H1 (cell line): ENCODE results near the gene IL17RA. TPM values are rescaled to one million over a fixed set of nuclear protein-coding genes. Genes with fewer than 3 reads are reported as not detected.

Experiments used
- CTCF ChIA-PET: fragments of 300-600 bp; sonication (Branson Sonifier 250); formaldehyde crosslinking; loops from one replicate; lab custom pipeline; 2021; ENCODE audit not compliant: partially characterized antibody; lab: Charles Lee
- POLR2A ChIA-PET: fragments of 300-600 bp; sonication (Branson Sonifier 250); formaldehyde crosslinking; loops from one replicate; lab custom pipeline; 2021; ENCODE audit warnings: inconsistent platforms; ENCODE audit not compliant: partially characterized antibody; lab: Charles Lee
- DNase-seq, 2 experiments: peaks; one replicate each; pipeline versions ENCODE4 v3.0.0 to v3.0.0-alpha.2; 2010 to 2022; ENCODE audit warnings: low spot score in 2 of 2, low read depth in 1 of 2, mixed read lengths in 1 of 2
- FAIRE-seq: peaks from 2 replicates; lab custom pipeline; 2011; peaks lifted over from hg19 to GRCh38; lab: Jason Lieb, UNC
- H2AFZ ChIP-seq: 2 replicates; pipeline ENCODE4 v1.8.1; 2012; ENCODE audit warnings: low read length, inconsistent platforms
- H2AK5ac ChIP-seq: 2 replicates; pipeline ENCODE4 v1.6.1; 2013; ENCODE audit warnings: low read depth, low read length
- H2BK120ac ChIP-seq: replicated peaks from 2 replicates; pipeline ENCODE3; 2013; ENCODE audit warnings: low read depth, low read length, inconsistent platforms
- H2BK12ac ChIP-seq: 2 replicates; pipeline ENCODE4 v1.6.1; 2013; ENCODE audit warnings: low read depth, low read length
- H2BK15ac ChIP-seq: 2 replicates; pipeline ENCODE4 v1.6.1; 2013; ENCODE audit warnings: low read length
- H2BK20ac ChIP-seq: 2 replicates; pipeline ENCODE4 v1.6.1; 2013; ENCODE audit warnings: low read length
- H2BK5ac ChIP-seq: 2 replicates; pipeline ENCODE4 v1.6.1; 2013; ENCODE audit warnings: low read depth, low read length
- H3K14ac ChIP-seq: 2 replicates; pipeline ENCODE4 v1.6.1; 2013; ENCODE audit warnings: inconsistent platforms; ENCODE audit not compliant: insufficient read length
- H3K18ac ChIP-seq: 2 replicates; pipeline ENCODE4 v1.6.1; 2013; ENCODE audit warnings: low read length; ENCODE audit errors: extremely low read depth
- H3K23ac ChIP-seq: 2 replicates; pipeline ENCODE4 v1.6.1; 2013; ENCODE audit warnings: inconsistent platforms; ENCODE audit not compliant: insufficient read length
- H3K23me2 ChIP-seq: 2 replicates; pipeline ENCODE4 v1.6.1; 2013; ENCODE audit warnings: low read depth, low read length
- H3K27ac ChIP-seq: 2 replicates; pipeline ENCODE4 v1.6.1; 2011; ENCODE audit warnings: low read depth, low read length, inconsistent platforms
- H3K27me3 ChIP-seq, 4 experiments: replicated peaks in 1 of 4; 1 replicate in 1 of 4; 2 replicates in 3 of 4; pipeline versions ENCODE4 v1.6.1 to v1.8.1; 2011 to 2013; ENCODE audit warnings: low read length in 3 of 4, mild to moderate bottlenecking in 3 of 4, inconsistent platforms in 2 of 4, mixed read lengths in 2 of 4, moderate library complexity in 1 of 4; ENCODE audit not compliant: control insufficient read depth in 3 of 4, insufficient read depth in 3 of 4; ENCODE audit errors: extremely low read depth in 1 of 4
- H3K36me3 ChIP-seq, 4 experiments: 2 replicates each; pipeline versions ENCODE4 v1.6.1 to v1.8.1; 2011 to 2013; ENCODE audit warnings: mild to moderate bottlenecking in 4 of 4, low read length in 3 of 4, moderate library complexity in 2 of 4, control low read depth in 1 of 4, inconsistent platforms in 1 of 4; ENCODE audit not compliant: insufficient read depth in 4 of 4, control insufficient read depth in 2 of 4
- H3K4ac ChIP-seq: replicated peaks from 2 replicates; pipeline ENCODE3; 2013; ENCODE audit warnings: low read length, low read depth, mixed read lengths, inconsistent platforms; ENCODE audit not compliant: insufficient read length
- H3K4me1 ChIP-seq, 4 experiments: replicated peaks in 1 of 4; 1 replicate in 1 of 4; 2 replicates in 3 of 4; pipeline versions ENCODE4 v1.6.1 to v1.8.1; 2011 to 2013; ENCODE audit warnings: low read length in 3 of 4, inconsistent platforms in 2 of 4, mixed read lengths in 1 of 4; ENCODE audit not compliant: insufficient read depth in 4 of 4, control insufficient read depth in 3 of 4
- H3K4me2 ChIP-seq, 2 experiments: 2 replicates each; pipeline versions ENCODE4 v1.6.1 to v1.8.1; 2011 to 2013; ENCODE audit warnings: low read depth in 2 of 2, low read length in 2 of 2, control low read depth in 1 of 2, inconsistent platforms in 1 of 2, mild to moderate bottlenecking in 1 of 2; ENCODE audit not compliant: insufficient read depth in 1 of 2
- H3K4me3 ChIP-seq, 4 experiments: fragments of 200-600, 300-600 bp in 1 of 4; sonication (generic), shearing (Covaris generic), sonication (Bioruptor Twin) in 1 of 4; 2 replicates each; pipeline versions ENCODE4 v1.5.1 to v1.8.1; 2011 to 2016; ENCODE audit warnings: low read length in 4 of 4, low read depth in 3 of 4, control low read depth in 2 of 4, inconsistent platforms in 2 of 4, mild to moderate bottlenecking in 2 of 4, mixed read lengths in 1 of 4, moderate library complexity in 1 of 4; ENCODE audit not compliant: insufficient read depth in 2 of 4; ENCODE audit errors: extremely low read depth in 1 of 4
- H3K56ac ChIP-seq: replicated peaks from 2 replicates; pipeline ENCODE3; 2013; ENCODE audit warnings: low read depth, mild to moderate bottlenecking, mixed read lengths, low read length, inconsistent platforms; ENCODE audit not compliant: insufficient read length
- H3K79me1 ChIP-seq: 2 replicates; pipeline ENCODE4 v1.6.1; 2013; ENCODE audit warnings: low read depth, low read length, control low read depth
- H3K79me2 ChIP-seq, 2 experiments: 2 replicates each; pipeline versions ENCODE4 v1.6.1 to v1.8.1; 2012 to 2013; ENCODE audit warnings: low read length in 2 of 2, mild to moderate bottlenecking in 2 of 2, inconsistent platforms in 1 of 2; ENCODE audit not compliant: insufficient read depth in 2 of 2, control insufficient read depth in 1 of 2
- H3K9ac ChIP-seq, 4 experiments: replicated peaks in 1 of 4; 1 replicate in 1 of 4; 2 replicates in 3 of 4; pipeline versions ENCODE4 v1.6.1 to v1.8.1; 2011 to 2013; ENCODE audit warnings: low read depth in 3 of 4, low read length in 3 of 4, control low read depth in 2 of 4, mild to moderate bottlenecking in 2 of 4, moderate library complexity in 2 of 4, inconsistent platforms in 1 of 4; ENCODE audit errors: extremely low read depth in 1 of 4
- H3K9me3 ChIP-seq, 2 experiments: 2 replicates each; pipeline versions ENCODE4 v1.6.1 to v1.8.1; 2012 to 2013; ENCODE audit warnings: mild to moderate bottlenecking in 2 of 2, moderate library complexity in 2 of 2, control low read depth in 1 of 2, inconsistent platforms in 1 of 2, low read depth in 1 of 2, low read length in 1 of 2, mixed read lengths in 1 of 2; ENCODE audit not compliant: insufficient read depth in 2 of 2
- H4K20me1 ChIP-seq, 2 experiments: replicated peaks in 1 of 2; 2 replicates each; pipeline versions ENCODE3 to v1.8.1; 2011 to 2013; ENCODE audit warnings: inconsistent platforms in 2 of 2, low read length in 2 of 2, mild to moderate bottlenecking in 1 of 2; ENCODE audit not compliant: insufficient read depth in 2 of 2, control insufficient read depth in 1 of 2
- H4K5ac ChIP-seq: 2 replicates; pipeline ENCODE4 v1.6.1; 2013; ENCODE audit warnings: low read length, low read depth, mixed read lengths, inconsistent platforms; ENCODE audit not compliant: insufficient read length
- H4K8ac ChIP-seq: 2 replicates; pipeline ENCODE4 v1.8.0; 2013; ENCODE audit warnings: mild to moderate bottlenecking, moderate library complexity, low read length, inconsistent platforms; ENCODE audit not compliant: insufficient read depth; ENCODE audit errors: extremely low read depth
- H4K91ac ChIP-seq: replicated peaks from 2 replicates; pipeline ENCODE3; 2013; ENCODE audit warnings: low read length, mixed read lengths, inconsistent platforms; ENCODE audit not compliant: insufficient read length
- BACH1 ChIP-seq: IDR thresholded peaks from 2 replicates; pipeline ENCODE4 v1.6.1; 2012; ENCODE audit warnings: low read length, improper control_type of control experiment
- CEBPB ChIP-seq: IDR thresholded peaks from 2 replicates; pipeline ENCODE4 v1.6.1; 2012; ENCODE audit warnings: low read depth, low read length
- PHF8 ChIP-seq: fragments of 200-600 bp; sonication (generic); conservative IDR thresholded peaks from 2 replicates; pipeline ENCODE4 v1.7.1; 2012; ENCODE audit warnings: low read depth, mild to moderate bottlenecking, inconsistent platforms, low read length, moderate library complexity
- TEAD4 ChIP-seq: IDR thresholded peaks from 2 replicates; pipeline ENCODE4 v1.6.1; 2012; ENCODE audit warnings: low read depth, low read length, inconsistent platforms, mixed read lengths
- WGBS, 2 experiments: shearing (Covaris generic) in 1 of 2; methylation state at CpG; one replicate each; pipeline versions ENCODE4 v1.1.6 to v1.1.7; 2013 to 2015; ENCODE audit warnings: low lambda C conversion rate in 2 of 2, mixed read lengths in 2 of 2, inconsistent platforms in 1 of 2, low coverage in 1 of 2, missing lambda C conversion rate in 1 of 2; ENCODE audit not compliant: insufficient replicate concordance in 2 of 2, insufficient coverage in 1 of 2, insufficient read length in 1 of 2; ENCODE audit errors: extremely low coverage in 1 of 2, missing lambda C conversion rate in 1 of 2; 5-methylcytosine and 5-hydroxymethylcytosine counted together
- polyA plus RNA-seq, 7 experiments: library from polyadenylated mRNA; depleted of rRNA in 3 of 7; stranded (reverse) in 5 of 7; unstranded in 2 of 7; fragments of >200 nt in 5 of 7; fragments of 200-250 nt in 2 of 7; gene quantifications; 1 replicate in 5 of 7; 2 replicates in 1 of 7; 4 replicates in 1 of 7; pipeline versions ENCODE4 v1.2.1 to v1.2.3, GENCODE V29; 2011 to 2013; ENCODE audit warnings: missing spikeins in 2 of 7, mixed read lengths in 2 of 7
- total RNA-seq: library from RNA; stranded (reverse); fragmentation: NEBNext Ultra II Directional; extraction: Animal tissue kit (Norgen Biotek cat#: 25700); gene quantifications from 2 replicates; pipeline ENCODE4 v1.2.1, GENCODE V29; 2021

IL17RA gene
- total and polyA plus RNA-seq, 2 of the 8 experiments (the other 6 are each of a cell fraction or from before 2014, with no cell fraction given): 5.6 to 9.9 TPM

DNA sequence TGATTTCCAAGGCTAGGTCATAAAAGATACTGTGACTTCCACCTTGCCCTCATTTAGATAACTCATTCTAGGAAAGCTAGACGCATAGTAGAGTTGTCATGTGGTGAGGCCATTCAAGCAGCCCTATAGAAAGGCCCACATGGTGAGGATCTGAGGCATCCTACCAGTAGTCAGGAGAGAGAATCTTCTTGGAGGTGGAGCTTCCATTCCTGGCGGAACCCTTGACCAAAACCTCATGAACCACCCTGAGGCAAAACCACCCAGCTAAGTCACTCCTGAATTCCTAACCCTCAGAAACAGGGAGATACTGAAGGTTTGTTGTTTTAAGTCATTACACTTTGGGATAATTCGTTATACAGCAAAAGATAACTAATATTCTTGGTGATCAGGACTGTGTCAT lies 77.2 kb downstream of the IL17RA start:
- Histone ChIP-seq H3K9ac (no peak overlapping the region), H3K56ac (no peak overlapping the region), H3K4me2 (no peak overlapping the region), H2AFZ (no peak overlapping the region), H3K18ac (no peak overlapping the region), H2BK120ac (no peak overlapping the region), H3K9me3 (no peaks in the 10 kb centered on the region), H3K27me3 (0 out of 7 replicates have a peak, but pooled peaks cover 0 to 4% (median 0%) of the 10 kb centered on the region in 4 experiments), H2BK20ac (no peak overlapping the region), H3K4ac (no peak overlapping the region), H4K8ac (no peak overlapping the region), H3K79me1 (peaks cover 3% of the 10 kb centered on the region), H4K5ac (no peak overlapping the region), H3K4me1 (peaks cover 3 to 8% (median 4%) of the 10 kb centered on the region in 4 experiments; a peak in 6 of 7 replicates), H3K36me3 (no peaks in the 10 kb centered on the region), H4K91ac (no peak overlapping the region), H3K79me2 (peaks cover 7 to 10% of the 10 kb centered on the region in 2 experiments), H3K4me3 (no peak overlapping the region), H3K23ac (no peak overlapping the region), H4K20me1 (peaks cover 2 to 3% of the 10 kb centered on the region in 2 experiments), H3K27ac (no peak overlapping the region), H2BK15ac (no peak overlapping the region), H3K23me2 (peaks cover 9% of the 10 kb centered on the region; the same call in 1 of the 2 replicates), H3K14ac (no peak overlapping the region), H2AK5ac (no peak overlapping the region), H2BK5ac (no peak overlapping the region), H2BK12ac (no peak overlapping the region)
- FAIRE-seq (no peak), DNase-seq (no peak)
- ChIA-PET POLR2A (interaction anchor here (0.6 to 1.8 kb wide), 2 partner anchors 10 to 32 kb away, joined by 3 to 5 read pairs; no protein-coding TSS in a partner anchor), CTCF (interaction anchor here (0.6 to 2.6 kb wide), 8 partner anchors 10 to 427 kb away, joined by 3 to 7 read pairs (median 3); no protein-coding TSS in a partner anchor)
- WGBS, 2 experiments: 95% methylated on average over 3 of the region's 3 CpGs; no CpG with 5 or more reads in 1 of the 2 experiments
- TF ChIP-seq PHF8 (no peak), TEAD4 (no peak), BACH1 (no peak), CEBPB (no peak)
